Liver (tissue), 9 donors: Measurements from ENCODE around the gene ZXDA. TPM values are rescaled to one million over a fixed set of nuclear protein-coding genes. Genes with fewer than 3 reads are reported as not detected.
A peak's percentile ranks its signal among the peaks of the same experiment; 100 is the strongest.
"Not testable (repeated sequence)": the region's sequence is repeated elsewhere in the genome, so short reads cannot be mapped to it uniquely, and the experiment has no call there.

Source experiments
- DNase-seq: peaks from one replicate; pipeline ENCODE4 v3.0.0-alpha.2; 2017; ENCODE audit warnings: low spot score
- H3K27ac ChIP-seq, 2 donors: one replicate each; pipeline ENCODE4 v1.7.0; 2013; ENCODE audit warnings: inconsistent platforms in 2 of 2, low read length in 2 of 2, control low read depth in 1 of 2, low read depth in 1 of 2, mild to moderate bottlenecking in 1 of 2
- H3K27me3 ChIP-seq, 4 donors: one replicate each; pipeline versions ENCODE4 v1.6.1 to v1.7.0; 2013; ENCODE audit warnings: low read length in 3 of 4, inconsistent platforms in 1 of 4, mild to moderate bottlenecking in 1 of 4, moderate library complexity in 1 of 4; ENCODE audit not compliant: control insufficient read depth in 4 of 4, insufficient read depth in 4 of 4
- H3K36me3 ChIP-seq, 4 donors: one replicate each; pipeline versions ENCODE4 v1.6.1 to v1.7.0; 2013; ENCODE audit warnings: low read length in 3 of 4, mild to moderate bottlenecking in 3 of 4, low read depth in 1 of 4, moderate library complexity in 1 of 4; ENCODE audit not compliant: control insufficient read depth in 4 of 4, insufficient read depth in 3 of 4
- H3K4me1 ChIP-seq, 4 donors: one replicate each; pipeline versions ENCODE4 v1.6.1 to v1.7.0; 2013; ENCODE audit warnings: low read length in 3 of 4, mild to moderate bottlenecking in 3 of 4, moderate library complexity in 1 of 4; ENCODE audit not compliant: control insufficient read depth in 4 of 4, insufficient read depth in 4 of 4
- H3K4me3 ChIP-seq, 3 donors: one replicate each; pipeline versions ENCODE4 v1.6.1 to v1.7.0; 2013; ENCODE audit warnings: low read length in 3 of 3, control low read depth in 1 of 3, low read depth in 1 of 3, mild to moderate bottlenecking in 1 of 3
- H3K9ac ChIP-seq, 2 donors: one replicate each; pipeline ENCODE4 v1.7.0; 2013; ENCODE audit warnings: low read length in 2 of 2, mild to moderate bottlenecking in 2 of 2, moderate library complexity in 2 of 2, control low read depth in 1 of 2, low read depth in 1 of 2
- H3K9me3 ChIP-seq, 4 donors: one replicate each; pipeline versions ENCODE4 v1.6.1 to v1.7.0; 2013; ENCODE audit warnings: low read length in 3 of 4; ENCODE audit not compliant: control insufficient read depth in 4 of 4
- CTCF ChIP-seq: fragments of 150-350 bp; IDR thresholded peaks from 2 replicates; pipeline ENCODE4 v1.5.1; 2017; ENCODE audit warnings: improper control_type of control experiment, low read depth, low read length; ENCODE audit not compliant: missing input control
- EGR1 ChIP-seq, 2 donors: IDR thresholded peaks; 2 replicates each; pipeline ENCODE4 v1.6.1; 2016 to 2018; ENCODE audit warnings: antibody characterized with exemption in 2 of 2, low read depth in 2 of 2
- FOXA1 ChIP-seq: IDR thresholded peaks from 2 replicates; pipeline ENCODE4 v1.6.1; 2016; ENCODE audit warnings: antibody characterized with exemption
- FOXA2 ChIP-seq: IDR thresholded peaks from 2 replicates; pipeline ENCODE4 v1.6.1; 2016; ENCODE audit warnings: antibody characterized with exemption
- HNF4G ChIP-seq: IDR thresholded peaks from 2 replicates; pipeline ENCODE4 v1.6.1; 2016; ENCODE audit warnings: antibody characterized with exemption
- JUND ChIP-seq, 2 donors: IDR thresholded peaks; 2 replicates each; pipeline ENCODE4 v1.6.1; 2016; ENCODE audit warnings: antibody characterized with exemption in 2 of 2
- MAX ChIP-seq: IDR thresholded peaks from 2 replicates; pipeline ENCODE4 v1.6.1; 2016; ENCODE audit warnings: antibody characterized with exemption
- NR2F2 ChIP-seq: IDR thresholded peaks from 2 replicates; pipeline ENCODE4 v1.6.1; 2016; ENCODE audit warnings: antibody characterized with exemption
- RAD21 ChIP-seq, 2 donors: IDR thresholded peaks; 2 replicates each; pipeline ENCODE4 v1.6.1; 2016; ENCODE audit warnings: antibody characterized with exemption in 2 of 2, mild to moderate bottlenecking in 2 of 2
- RXRA ChIP-seq, 2 donors: IDR thresholded peaks; 2 replicates each; pipeline ENCODE4 v1.6.1; 2017 to 2018; ENCODE audit warnings: antibody characterized with exemption in 2 of 2, mild to moderate bottlenecking in 1 of 2
- SP1 ChIP-seq: IDR thresholded peaks from 2 replicates; pipeline ENCODE4 v1.6.1; 2018; ENCODE audit warnings: antibody characterized with exemption, mild to moderate bottlenecking
- TAF1 ChIP-seq: conservative IDR thresholded peaks from 2 replicates; pipeline ENCODE4 v1.6.1; 2016; ENCODE audit warnings: antibody characterized with exemption, mild to moderate bottlenecking
- YY1 ChIP-seq: IDR thresholded peaks from 2 replicates; pipeline ENCODE4 v1.6.1; 2016; ENCODE audit warnings: antibody characterized with exemption, mild to moderate bottlenecking
- WGBS: extraction: QIAGEN DNeasy Blood & Tissue Kit; methylation state at CpG from one replicate; pipeline ENCODE4 v1.1.7; 2013; 5-methylcytosine and 5-hydroxymethylcytosine counted together
- polyA plus RNA-seq, 2 donors: library from polyadenylated mRNA; stranded (reverse) in 1 of 2; unstranded in 1 of 2; fragments of 200-250 nt in 1 of 2; fragments of >200 nt in 1 of 2; fragmentation: Nextera tagmentation in 1 of 2; extraction: Ambion mirVana in 1 of 2; gene quantifications; one replicate each; pipeline versions ENCODE4 v1.2.1 to v1.2.3, GENCODE V29; 2013 to 2015
- total RNA-seq, 2 donors: library from RNA; depleted of rRNA; stranded (reverse); fragments of >200 nt; gene quantifications; one replicate each; pipeline ENCODE4 v1.2.3, GENCODE V29; 2014
- TF ChIP-seq, protein P1 (sequence below): IDR thresholded peaks from 2 replicates; pipeline ENCODE4 v1.6.1; 2016; ENCODE audit warnings: antibody characterized with exemption
- donor health status: healthy.
- donor health status: healthy.
- donor health status: healthy.
- donor health status: healthy.
- donor health status: healthy.

Gene ZXDA
- total and polyA plus RNA-seq, 4 donors, result 0.31 to 3.3 (median 1.4) TPM

DNA sequence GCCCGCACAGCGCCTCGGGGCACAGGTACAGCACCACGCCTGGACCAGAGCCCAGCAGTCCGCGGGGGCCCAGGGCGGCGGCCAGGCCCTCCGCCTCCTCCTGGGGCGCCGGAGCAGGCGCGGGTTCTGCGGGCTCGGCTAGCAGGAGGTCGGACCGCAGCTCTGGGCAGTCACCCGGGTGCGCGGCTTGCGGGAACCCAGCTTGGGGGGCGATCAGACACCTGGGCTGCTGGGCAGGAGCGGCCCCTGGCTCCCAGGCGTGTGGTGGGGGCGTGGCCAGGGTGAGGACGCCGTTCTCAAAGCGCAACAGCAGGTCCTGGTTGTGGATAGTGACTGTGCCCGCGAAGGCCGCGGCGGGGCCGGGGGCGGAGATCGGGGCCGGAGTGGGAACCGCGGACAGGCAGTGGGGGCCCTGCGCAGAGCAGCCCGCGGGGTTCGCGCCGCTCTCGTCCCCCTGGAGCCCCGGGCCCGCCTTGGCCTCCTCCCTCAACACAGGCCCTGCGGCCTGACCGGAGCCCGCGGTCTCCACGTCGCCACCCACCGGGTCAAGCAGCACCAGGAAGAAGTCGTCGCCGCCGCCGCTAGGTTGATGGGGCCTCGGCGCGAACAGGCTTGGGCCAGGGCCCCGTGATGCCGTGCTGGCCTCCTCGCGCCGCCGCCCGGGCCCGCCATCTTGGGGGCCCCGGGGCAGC, 517 bp downstream of the ZXDA start:
- H3K9me3 ChIP-seq, H3K9ac ChIP-seq, H3K27me3 ChIP-seq, H3K36me3 ChIP-seq: not testable (repeated sequence)
- WGBS, result 2% methylated on average over 49 of the region's 72 CpGs
- peaks cover 2 to 15% (median 5%) of the 10 kb centered on the region in 4 donors for H3K4me1 ChIP-seq
- peak overlapping the region; percentile 78 to 84 for H3K27ac ChIP-seq
- peak overlapping the region in 2 of 3 donors; percentile 50 to 64 for H3K4me3 ChIP-seq
- peak; percentile 33 for DNase-seq
- TF ChIP-seq YY1, result peak; percentile 10

DNA sequence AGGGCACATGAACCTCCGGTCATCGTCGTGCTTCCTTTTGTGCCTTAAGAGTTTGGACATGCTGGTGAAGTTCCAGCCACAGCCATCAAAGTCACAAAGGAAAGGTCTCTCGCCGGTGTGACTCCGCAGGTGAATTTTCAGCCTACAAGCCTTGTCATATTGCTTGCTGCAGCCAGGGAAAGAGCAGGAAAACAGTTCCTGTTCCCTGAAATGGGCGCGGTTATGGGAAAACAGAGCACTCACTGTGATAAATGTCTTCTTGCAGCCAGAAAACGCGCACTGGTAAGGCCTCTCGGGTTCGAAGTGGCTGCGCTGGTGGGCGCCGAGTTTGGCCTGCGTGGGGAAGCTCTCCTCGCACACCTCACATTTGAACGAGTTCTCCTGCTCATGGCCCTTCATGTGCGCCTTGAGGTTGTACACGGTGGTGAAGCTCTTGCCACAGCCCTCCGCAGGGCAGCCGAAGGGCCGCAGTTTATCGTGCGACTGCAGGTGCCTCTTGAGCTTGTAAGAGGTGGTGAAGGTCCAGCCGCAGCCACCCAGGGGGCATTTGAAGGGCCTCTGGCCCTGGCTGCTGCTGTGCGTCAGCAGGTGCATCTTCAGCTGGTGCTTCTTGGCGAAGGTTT, 1.2 kb downstream of the ZXDA start:
- not testable (repeated sequence) for H3K27me3 ChIP-seq, H3K36me3 ChIP-seq, H3K9ac ChIP-seq, H3K9me3 ChIP-seq, DNase-seq
- H3K4me3 ChIP-seq, result peak overlapping the region in 2 of 3 donors; percentile 50 to 64
- peaks cover 2 to 15% (median 5%) of the 10 kb centered on the region in 4 donors for H3K4me1 ChIP-seq
- WGBS, result 67% methylated on average over 28 of the region's 28 CpGs
- peak overlapping the region; percentile 78 to 84 for H3K27ac ChIP-seq

DNA sequence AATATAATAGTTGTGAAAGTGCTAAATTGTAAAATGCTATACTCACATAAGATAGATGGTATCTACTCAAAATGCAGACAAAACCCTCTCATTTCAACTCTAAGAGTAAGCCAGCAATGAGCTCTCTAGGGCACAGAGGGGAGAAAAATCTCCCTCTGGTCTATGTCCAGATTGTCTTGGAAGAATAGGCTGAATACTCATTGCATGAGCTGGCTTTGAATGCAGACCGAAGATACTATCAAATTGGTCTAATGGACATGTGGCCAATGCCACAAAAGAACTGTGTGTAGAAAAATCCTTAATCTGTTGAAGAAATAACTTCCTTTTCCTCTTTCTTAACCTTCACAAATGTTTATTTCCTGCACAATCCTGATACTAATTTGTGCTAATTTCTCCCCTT, 3.5 kb downstream of the ZXDA start:
- no peak for DNase-seq
- H3K9me3 ChIP-seq, result no peaks in the 10 kb centered on the region
- WGBS, result 59% methylated on average over 1 of the region's 1 CpG
- H3K36me3 ChIP-seq, result no peaks in the 10 kb centered on the region
- no peak overlapping the region for H3K4me3 ChIP-seq
- H3K27ac ChIP-seq, result no peak overlapping the region
- H3K9ac ChIP-seq, result no peak overlapping the region
- TF ChIP-seq RXRA (IDR thresholded peaks at IDR 0.05), result no peak
- H3K27me3 ChIP-seq, result no peaks in the 10 kb centered on the region
- H3K4me1 ChIP-seq, result peaks cover 2 to 15% (median 5%) of the 10 kb centered on the region in 4 donors

DNA sequence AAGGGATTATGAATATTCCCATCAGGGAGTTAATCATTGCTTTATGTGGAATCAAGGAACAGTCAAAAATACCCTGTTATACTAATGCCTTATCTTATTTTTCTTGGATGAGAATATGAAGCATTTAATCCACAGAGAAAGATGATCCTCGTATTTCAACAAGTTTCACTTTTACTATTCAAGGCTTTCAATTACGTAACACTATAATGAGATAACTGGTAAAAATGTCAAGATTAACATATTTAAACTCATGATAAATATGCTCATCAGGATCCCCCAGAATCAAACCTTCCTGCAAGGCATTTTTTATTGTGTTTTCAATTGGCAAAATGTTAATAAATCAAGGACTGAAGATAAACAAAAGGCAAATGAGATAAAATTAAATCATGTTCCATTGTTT, 5.1 kb downstream of the ZXDA start:
- 4% methylated on average over 2 of the region's 2 CpGs for WGBS
- TF ChIP-seq EGR1 (IDR thresholded peaks at IDR 0.05; ENCODE audit: low read depth in 2 of 2) (no peak), CTCF (no peak), MAX (no peak), NR2F2 (no peak), JUND (IDR thresholded peaks at IDR 0.05) (no peak), YY1 (no peak), RAD21 (IDR thresholded peaks at IDR 0.05) (no peak), FOXA2 (no peak), FOXA1 (no peak), SP1 (no peak), TAF1 (no peak), HNF4G (no peak), RXRA (IDR thresholded peaks at IDR 0.05) (no peak)
- TF ChIP-seq, protein P1, sequence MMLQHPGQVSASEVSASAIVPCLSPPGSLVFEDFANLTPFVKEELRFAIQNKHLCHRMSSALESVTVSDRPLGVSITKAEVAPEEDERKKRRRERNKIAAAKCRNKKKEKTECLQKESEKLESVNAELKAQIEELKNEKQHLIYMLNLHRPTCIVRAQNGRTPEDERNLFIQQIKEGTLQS, result no peak
- no peak for DNase-seq
- Histone ChIP-seq H3K36me3 (no peaks in the 10 kb centered on the region), H3K4me3 (no peak overlapping the region), H3K9me3 (no peaks in the 10 kb centered on the region), H3K27me3 (no peaks in the 10 kb centered on the region), H3K27ac (peak overlapping the region in 1 of 2 donors; percentile 20), H3K4me1 (peaks cover 0 to 9% (median 4%) of the 10 kb centered on the region in 4 donors), H3K9ac (peak overlapping the region; percentile 27 to 53)
